Measurements from ENCODE around the gene KRT81.

- TF ChIP-seq, protein P1, sequence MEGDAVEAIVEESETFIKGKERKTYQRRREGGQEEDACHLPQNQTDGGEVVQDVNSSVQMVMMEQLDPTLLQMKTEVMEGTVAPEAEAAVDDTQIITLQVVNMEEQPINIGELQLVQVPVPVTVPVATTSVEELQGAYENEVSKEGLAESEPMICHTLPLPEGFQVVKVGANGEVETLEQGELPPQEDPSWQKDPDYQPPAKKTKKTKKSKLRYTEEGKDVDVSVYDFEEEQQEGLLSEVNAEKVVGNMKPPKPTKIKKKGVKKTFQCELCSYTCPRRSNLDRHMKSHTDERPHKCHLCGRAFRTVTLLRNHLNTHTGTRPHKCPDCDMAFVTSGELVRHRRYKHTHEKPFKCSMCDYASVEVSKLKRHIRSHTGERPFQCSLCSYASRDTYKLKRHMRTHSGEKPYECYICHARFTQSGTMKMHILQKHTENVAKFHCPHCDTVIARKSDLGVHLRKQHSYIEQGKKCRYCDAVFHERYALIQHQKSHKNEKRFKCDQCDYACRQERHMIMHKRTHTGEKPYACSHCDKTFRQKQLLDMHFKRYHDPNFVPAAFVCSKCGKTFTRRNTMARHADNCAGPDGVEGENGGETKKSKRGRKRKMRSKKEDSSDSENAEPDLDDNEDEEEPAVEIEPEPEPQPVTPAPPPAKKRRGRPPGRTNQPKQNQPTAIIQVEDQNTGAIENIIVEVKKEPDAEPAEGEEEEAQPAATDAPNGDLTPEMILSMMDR (IDR thresholded peaks at IDR 0.05) = no peak
- no peak for TF ChIP-seq TCF7L2 (IDR thresholded peaks at IDR 0.05; ENCODE audit: low read depth, low read length)
Measured at GRCh38 chr12:52296572-52297215, 5.4 kb upstream of the KRT81 start.

All from Panc1 (cell line).